Left forelimb (tissue), 1 donor: ENCODE data around the gene HNRNPD.
"Not testable (repeated sequence)": the region's sequence is repeated elsewhere in the genome, so short reads cannot be mapped to it uniquely, and the experiment has no call there.

Source experiments
- DNase-seq: peaks from one replicate; pipeline ENCODE4 v3.0.0-alpha.2; 2018; ENCODE audit warnings: low spot score

HNRNPD gene, protein sequence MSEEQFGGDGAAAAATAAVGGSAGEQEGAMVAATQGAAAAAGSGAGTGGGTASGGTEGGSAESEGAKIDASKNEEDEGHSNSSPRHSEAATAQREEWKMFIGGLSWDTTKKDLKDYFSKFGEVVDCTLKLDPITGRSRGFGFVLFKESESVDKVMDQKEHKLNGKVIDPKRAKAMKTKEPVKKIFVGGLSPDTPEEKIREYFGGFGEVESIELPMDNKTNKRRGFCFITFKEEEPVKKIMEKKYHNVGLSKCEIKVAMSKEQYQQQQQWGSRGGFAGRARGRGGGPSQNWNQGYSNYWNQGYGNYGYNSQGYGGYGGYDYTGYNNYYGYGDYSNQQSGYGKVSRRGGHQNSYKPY

GRCh38 chr4:82373816-82374625 lies at the start of gene HNRNPD:
Gene HNRNPD, minus strand, starts transcription at chr4:82373991. Its CDS starts 313 bp downstream, at chr4:82373678.
- DNase-seq: peak; percentile 97

DNA sequence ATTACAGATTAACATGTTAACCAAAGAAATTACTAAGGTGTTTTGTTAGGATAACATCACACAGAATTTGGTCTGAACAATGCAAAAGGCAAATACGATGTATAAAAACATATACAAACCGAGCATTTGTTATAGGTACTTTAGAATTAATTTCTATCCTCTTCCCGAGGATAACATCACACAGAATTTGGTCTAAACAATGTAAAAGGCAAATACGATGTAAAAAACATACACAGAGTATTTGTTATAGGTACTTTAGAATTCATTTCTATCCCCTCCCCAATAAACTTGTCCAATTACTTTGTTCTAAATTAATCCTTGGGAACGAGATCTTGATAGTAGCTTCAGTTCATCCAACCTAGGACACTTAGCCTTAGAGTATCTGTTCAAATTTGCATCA lies 48.8 kb upstream of the HNRNPD start:
- no peak for DNase-seq

DNA sequence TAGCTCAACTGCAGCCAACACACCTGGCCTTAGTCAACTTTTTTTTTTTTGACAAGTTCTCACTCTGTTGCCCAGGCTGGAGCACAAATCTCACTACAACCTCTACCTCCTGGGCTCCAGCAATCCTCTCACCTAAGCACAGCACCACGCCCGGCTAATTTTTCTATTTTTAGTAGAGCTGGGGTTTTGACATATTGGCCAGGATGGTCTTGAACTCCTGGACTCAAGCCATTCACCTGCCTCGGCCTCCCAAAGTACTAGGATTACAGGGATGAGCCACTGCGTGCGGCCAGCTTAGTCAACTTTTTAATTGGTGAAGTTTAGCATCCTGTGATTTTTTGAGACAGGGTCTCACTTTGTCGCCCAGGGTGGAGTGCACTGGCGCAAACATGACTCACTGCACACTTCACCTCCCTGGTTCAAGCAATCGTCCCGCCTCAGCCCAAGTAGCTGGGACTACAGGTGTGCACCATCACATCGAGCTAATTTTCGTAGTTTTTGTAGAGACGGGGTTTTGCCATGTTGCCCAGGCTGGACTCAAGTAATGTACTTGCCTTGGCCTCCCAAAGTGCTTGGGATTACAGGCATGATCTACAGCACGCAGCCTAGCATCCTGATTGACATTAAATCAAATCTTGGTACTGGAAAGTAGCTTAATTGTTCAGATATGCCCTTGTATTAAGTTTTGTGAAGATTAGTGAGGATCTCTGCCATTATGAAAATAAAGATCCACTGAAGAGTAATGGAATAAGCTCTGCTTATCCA lies 48.2 kb upstream of the HNRNPD start:
- DNase-seq: no peak

DNA sequence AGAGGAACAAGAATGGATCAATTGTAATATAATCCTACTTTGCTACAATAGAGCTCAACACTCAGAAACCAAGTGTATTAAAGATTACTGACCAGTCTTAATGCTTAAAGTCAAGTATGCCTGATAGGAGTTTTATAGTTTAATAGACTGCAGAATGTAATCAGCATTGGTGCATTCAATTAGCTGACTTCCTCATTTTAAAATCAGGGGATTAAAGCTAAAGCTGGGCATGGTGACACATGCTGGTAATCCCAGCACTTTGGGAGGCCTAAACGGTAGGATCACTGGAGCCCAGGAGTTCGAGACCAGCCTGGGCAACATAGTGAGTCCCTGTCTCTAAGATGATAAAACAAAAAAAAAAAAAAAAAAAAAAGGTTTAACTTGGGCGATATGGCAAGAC lies 45.7 kb upstream of the HNRNPD start:
- no peak for DNase-seq

DNA sequence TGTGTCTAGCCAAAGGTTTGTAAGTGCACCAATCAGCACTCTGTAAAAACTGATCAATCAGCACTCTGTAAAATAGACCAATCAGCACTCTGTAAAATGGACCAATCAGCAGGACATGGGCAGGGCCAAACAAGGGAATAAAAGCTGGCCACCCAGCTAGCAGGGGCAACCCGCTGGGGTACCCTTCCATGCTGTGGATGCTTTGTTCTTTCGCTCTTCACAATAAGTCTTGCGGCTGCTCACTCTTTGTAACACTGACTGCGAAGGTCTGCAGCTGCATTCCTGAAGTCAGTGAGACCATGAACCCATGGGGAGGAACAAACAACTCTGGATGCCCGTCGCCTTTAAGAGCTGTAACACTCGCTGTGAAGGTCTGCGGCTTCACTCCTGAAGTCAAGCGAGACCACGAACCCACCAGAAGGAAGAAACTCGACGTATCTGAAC lies 42.2 kb upstream of the HNRNPD start:
- DNase-seq: no peak

GRCh38 chr4:82415061-82415460 lies 41.3 kb upstream of the HNRNPD start:
- DNase-seq: not testable (repeated sequence)

DNA sequence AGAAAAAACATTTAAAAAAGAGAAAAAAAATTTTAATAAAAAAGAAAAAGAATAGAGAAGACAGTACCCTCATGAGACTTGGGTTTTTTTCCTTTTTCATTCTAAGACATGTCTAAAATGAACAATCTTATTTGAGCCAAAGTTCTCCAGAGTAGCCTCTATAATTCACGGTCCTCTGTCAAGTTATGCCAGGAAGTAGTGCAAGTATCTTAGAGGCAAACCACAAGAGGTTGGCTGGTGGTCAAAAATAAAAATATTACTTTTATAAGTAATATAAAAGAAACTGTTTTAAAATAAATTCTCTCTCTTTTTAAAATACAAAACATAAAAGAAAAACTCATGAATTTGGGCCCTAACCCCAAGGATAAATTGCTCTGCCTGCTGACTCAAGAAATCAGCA lies 29.9 kb upstream of the HNRNPD start:
- DNase-seq: no peak

DNA sequence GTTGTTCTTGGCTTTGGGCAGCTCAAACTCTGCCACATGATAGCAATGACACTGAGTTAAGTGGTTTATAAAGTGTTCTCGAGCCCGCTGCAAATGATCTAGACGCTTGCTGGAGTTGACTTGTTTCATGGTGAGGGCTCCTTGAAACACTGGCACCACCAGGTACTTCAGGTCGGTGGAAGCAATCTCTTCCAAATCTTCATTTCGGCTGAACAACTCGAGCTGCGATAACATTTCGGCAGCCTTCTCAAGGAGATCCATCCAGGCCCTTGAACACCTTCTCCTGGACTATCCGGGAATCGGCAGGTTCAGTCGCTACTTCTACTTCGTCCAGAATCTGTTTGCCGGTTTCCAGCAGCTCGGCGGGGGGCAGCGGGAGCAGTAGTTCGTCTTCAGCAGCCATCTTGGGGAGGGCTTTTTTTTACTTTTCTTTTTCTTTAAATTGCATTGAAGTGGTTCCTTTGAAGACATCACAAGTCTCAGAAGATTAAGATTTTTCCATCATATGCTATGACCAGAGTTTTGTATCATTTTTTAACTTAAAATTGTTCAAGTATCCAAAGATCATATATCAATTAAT lies 28.5 kb upstream of the HNRNPD start:
- no peak for DNase-seq

GRCh38 chr4:82401600-82401999 lies 27.8 kb upstream of the HNRNPD start:
- DNase-seq: no peak

- no peak for DNase-seq
Measured at GRCh38 chr4:82398263-82398662, 24.5 kb upstream of the HNRNPD start.

DNA sequence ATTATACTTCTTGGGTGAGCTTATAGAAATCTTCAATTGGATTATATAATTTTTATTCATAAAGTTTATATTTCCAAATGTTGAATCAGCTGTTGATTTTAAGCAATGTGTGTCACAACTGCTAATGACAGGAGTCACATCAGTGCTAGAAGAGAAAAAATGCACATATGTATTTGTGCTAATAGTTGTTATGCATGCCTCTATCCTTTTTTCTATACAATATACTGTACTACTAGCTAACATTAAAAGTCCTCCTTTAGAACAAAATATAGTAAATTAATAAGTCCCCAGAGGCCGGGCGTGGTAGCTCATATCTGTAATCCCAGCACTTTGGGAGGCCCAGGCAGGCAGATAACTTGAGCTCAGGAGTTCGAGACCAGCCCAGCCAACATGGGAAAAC lies 23.7 kb upstream of the HNRNPD start:
- DNase-seq: no peak

DNA sequence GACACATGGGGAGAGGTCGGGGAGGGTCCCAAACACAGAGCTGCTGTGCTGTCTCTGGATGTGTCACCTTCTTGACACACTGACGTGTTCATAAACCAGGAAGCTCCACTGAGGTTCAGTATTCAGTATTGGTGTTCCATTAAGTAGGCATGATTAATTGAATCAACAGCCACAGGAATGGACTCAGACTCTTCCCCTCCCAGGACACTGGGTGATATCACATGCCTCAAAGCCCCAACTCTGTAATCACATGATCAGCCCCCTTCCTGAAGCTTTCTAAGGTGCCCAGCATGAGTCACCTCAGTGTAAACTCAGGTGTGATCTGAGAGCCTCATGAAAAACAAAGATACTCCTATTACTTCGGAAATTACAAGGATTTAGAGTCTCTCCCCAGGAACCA lies 21.1 kb upstream of the HNRNPD start:
- DNase-seq: no peak

- not testable (repeated sequence) for DNase-seq
Measured at GRCh38 chr4:82390061-82390460, 16.3 kb upstream of the HNRNPD start.

DNA sequence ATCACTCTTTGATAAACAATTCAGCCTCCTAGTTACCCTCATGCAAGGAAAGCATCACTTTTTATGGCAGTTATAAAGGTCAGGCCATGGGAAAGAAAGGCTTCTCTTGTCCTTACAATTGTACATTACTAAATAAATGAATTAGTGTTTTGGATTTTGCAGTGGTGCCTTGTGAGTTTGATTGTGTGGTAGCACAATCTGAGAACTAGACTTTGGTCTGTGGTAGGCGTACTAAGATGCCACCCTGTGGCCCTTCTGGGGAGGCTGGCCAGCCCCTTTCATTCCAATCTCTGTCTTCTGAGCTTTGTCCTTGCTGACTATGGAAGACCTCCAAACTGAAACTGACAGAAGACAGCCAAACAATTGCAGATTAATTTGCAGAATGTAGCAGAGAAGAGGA lies 14.6 kb upstream of the HNRNPD start:
- no peak for DNase-seq

DNA sequence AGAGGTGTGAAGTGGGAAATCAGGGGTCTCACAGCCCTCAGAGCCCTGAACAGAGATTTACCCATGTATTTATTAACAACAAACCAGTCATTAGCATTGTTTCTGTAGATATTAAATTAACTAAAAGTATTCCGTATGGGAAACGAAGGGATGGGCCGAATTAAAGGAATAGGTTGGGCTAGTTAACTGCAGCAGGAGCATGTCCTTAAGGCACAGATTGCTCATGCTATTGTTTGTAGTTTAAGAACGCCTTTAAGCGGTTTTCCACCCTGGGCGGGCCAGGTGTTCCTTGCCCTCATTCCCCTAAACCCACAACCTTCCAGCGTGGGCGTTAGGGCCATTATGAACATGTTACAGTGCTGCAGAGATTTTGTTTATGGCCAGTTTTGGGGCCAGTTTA lies 12.5 kb upstream of the HNRNPD start:
- not testable (repeated sequence) for DNase-seq

DNA sequence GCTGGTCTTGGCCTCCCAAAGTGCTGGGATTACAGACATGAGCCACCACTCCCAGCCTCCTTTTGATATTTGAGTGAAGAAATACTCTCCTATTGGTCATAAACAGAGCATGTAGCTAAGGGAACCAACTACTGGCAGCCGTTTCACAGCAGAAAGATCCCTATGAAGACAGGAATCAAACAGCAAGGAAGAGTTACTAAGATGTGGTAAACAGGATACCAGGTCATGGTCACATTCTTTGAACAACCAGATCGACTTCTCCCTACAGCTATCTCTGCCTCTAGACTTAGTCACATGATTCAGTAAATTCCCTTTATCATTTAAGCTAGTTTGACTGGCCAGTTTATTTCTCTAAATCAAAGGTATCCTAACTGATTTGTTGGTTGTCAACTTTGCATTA lies 9.0 kb upstream of the HNRNPD start:
- no peak for DNase-seq

- DNase-seq: no peak
Measured at GRCh38 chr4:82381661-82382296, 8.0 kb upstream of the HNRNPD start.

GRCh38 chr4:82381235-82381634 lies 7.4 kb upstream of the HNRNPD start:
- no peak for DNase-seq

GRCh38 chr4:82380831-82381230 lies 7.0 kb upstream of the HNRNPD start:
- DNase-seq: no peak

DNA sequence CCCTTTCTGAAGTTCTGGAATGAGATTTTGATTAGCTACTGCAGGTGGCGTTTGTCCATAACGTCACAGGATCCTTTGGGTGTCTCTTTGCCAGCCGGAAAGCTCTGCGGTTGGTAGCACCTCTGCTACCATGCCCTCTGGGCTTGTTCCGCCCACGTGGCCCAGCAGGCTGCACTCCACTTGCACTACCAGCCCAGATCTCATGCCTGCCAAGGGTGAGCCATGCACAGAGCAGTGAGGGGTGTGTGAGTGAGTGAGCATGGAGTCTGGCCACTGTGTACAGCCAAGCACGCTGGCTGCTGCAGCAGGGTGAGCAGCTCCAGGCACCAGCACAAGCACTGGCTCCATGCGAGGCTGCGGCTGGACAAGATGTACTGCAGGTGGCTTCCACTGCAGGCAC lies 6.6 kb upstream of the HNRNPD start:
- DNase-seq: no peak

- no peak for DNase-seq
Measured at GRCh38 chr4:82376109-82376508, 2.3 kb upstream of the HNRNPD start.

DNA sequence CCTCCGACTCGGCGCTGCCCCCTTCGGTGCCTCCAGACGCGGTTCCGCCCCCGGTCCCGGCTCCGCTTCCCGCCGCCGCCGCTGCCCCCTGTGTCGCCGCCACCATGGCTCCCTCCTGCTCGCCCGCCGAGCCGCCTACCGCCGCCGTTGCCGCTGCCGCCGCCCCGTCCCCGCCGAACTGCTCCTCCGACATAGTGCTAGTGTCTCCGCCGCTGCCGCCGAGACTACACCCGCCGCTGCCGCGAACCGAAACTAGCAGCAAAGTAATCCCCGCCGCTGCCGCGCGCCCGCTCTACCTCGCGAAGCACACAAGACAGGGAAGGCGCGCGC lies 340 bp downstream of the HNRNPD start:
- DNase-seq: no peak
